Muscle of leg (tissue), 11 donors: ENCODE data around the gene TXNDC17. TPM values are rescaled to one million over a fixed set of nuclear protein-coding genes. Genes with fewer than 3 reads are reported as not detected.
"Not testable (repeated sequence)": the region's sequence is repeated elsewhere in the genome, so short reads cannot be mapped to it uniquely, and the experiment has no call there.

Source experiments
- DNase-seq: peaks from one replicate; pipeline ENCODE4 v3.0.0; 2013
- H3K27ac ChIP-seq: one replicate; pipeline ENCODE4 v1.5.1; 2013; ENCODE audit warnings: mild to moderate bottlenecking, low read length, control low read depth
- H3K27me3 ChIP-seq: one replicate; pipeline ENCODE4 v1.6.1; 2013; ENCODE audit warnings: low read length; ENCODE audit not compliant: control insufficient read depth, insufficient read depth
- H3K36me3 ChIP-seq: one replicate; pipeline ENCODE4 v1.6.1; 2013; ENCODE audit warnings: low read length; ENCODE audit not compliant: control insufficient read depth, insufficient read depth
- H3K4me1 ChIP-seq: one replicate; pipeline ENCODE4 v1.6.1; 2013; ENCODE audit warnings: low read length; ENCODE audit not compliant: control insufficient read depth, insufficient read depth
- H3K4me3 ChIP-seq: one replicate; pipeline ENCODE4 v1.5.1; 2013; ENCODE audit warnings: low read length, control low read depth
- H3K9me3 ChIP-seq: replicated peaks from 2 replicates; pipeline ENCODE4 v1.6.1; 2013; ENCODE audit warnings: low read depth, low read length; ENCODE audit not compliant: control insufficient read depth
- WGBS: methylation state at CpG from one replicate; pipeline ENCODE4 v1.1.5; 2013; ENCODE audit warnings: missing lambda C conversion rate; ENCODE audit not compliant: insufficient coverage; 5-methylcytosine and 5-hydroxymethylcytosine counted together
- polyA plus RNA-seq, 8 donors: library from polyadenylated mRNA; unstranded; fragments of 120-200 nt; gene quantifications; one replicate each; pipeline versions ENCODE4 v1.2.1 to v1.2.3, GENCODE V29; 2013; ENCODE audit warnings: inconsistent platforms in 1 of 8, low replicate concordance in 1 of 8; ENCODE audit not compliant: insufficient read length in 8 of 8, insufficient read depth in 1 of 8
- total RNA-seq: library from RNA; stranded (reverse); fragments of 120-200 nt; gene quantifications from one replicate; pipeline ENCODE4 v1.2.4, GENCODE V29; 2013

TXNDC17 gene
- total and polyA plus RNA-seq, 9 donors = 51.7 to 72.0 (median 65.7) TPM

GRCh38 chr17:6642592-6642991 lies 1.7 kb downstream of the TXNDC17 start:
- WGBS = no CpG with 5 or more reads among the region's 2 CpGs
- peaks cover 19% of the 10 kb centered on the region for H3K4me1 ChIP-seq

GRCh38 chr17:6643451-6644125 lies 2.7 kb downstream of the TXNDC17 start:
- no peak overlapping the region for H3K4me3 ChIP-seq
- H3K9me3 ChIP-seq = no peaks in the 10 kb centered on the region
- peaks cover 19% of the 10 kb centered on the region for H3K4me1 ChIP-seq
- no peak overlapping the region for H3K27ac ChIP-seq
- H3K36me3 ChIP-seq = peaks cover 21% of the 10 kb centered on the region
- DNase-seq = peak; percentile 60
- WGBS = 84% methylated on average over 3 of the region's 5 CpGs
- H3K27me3 ChIP-seq = no peaks in the 10 kb centered on the region

More at GRCh38 chr17:6642592-6642991, 1.7 kb downstream of the TXNDC17 start:
- no peak for DNase-seq
- H3K4me3 ChIP-seq = no peak overlapping the region
- H3K36me3 ChIP-seq = peaks cover 18% of the 10 kb centered on the region
- H3K9me3 ChIP-seq = no peaks in the 10 kb centered on the region
- H3K27ac ChIP-seq = no peak overlapping the region
- H3K27me3 ChIP-seq = no peaks in the 10 kb centered on the region

GRCh38 chr17:6648181-6648580 lies 7.3 kb downstream of the TXNDC17 start:
- Histone ChIP-seq H3K27me3 (peaks cover 12% of the 10 kb centered on the region), H3K4me3 (no peak overlapping the region), H3K4me1 (peaks cover 12% of the 10 kb centered on the region), H3K27ac (no peak overlapping the region), H3K36me3 (peaks cover 26% of the 10 kb centered on the region), H3K9me3 (no peaks in the 10 kb centered on the region)
- DNase-seq = no peak

- Histone ChIP-seq H3K4me3 (peak within 1 kb of the TSS; percentile 96), H3K4me1 (peaks cover 24% of the 10 kb centered on the region), H3K9me3 (no peaks in the 10 kb centered on the region), H3K27me3 (peaks cover 33% of the 10 kb centered on the region), H3K27ac (peak within 1 kb of the TSS; percentile 96), H3K36me3 (peaks cover 14% of the 10 kb centered on the region)
- peak; percentile 95 for DNase-seq
- WGBS = 0% methylated on average over 28 of the region's 35 CpGs
These were observed 10.6 kb downstream of the TXNDC17 start, which contains the start of the genes C17orf100 and MED31 for GRCh38 chr17:6651354-6651918. TSS of gene C17orf100 (plus strand) at chr17:6651762. CDS start at chr17:6651914, 152 bp downstream. TSS of gene MED31 (minus strand) at chr17:6651605. CDS start at chr17:6651528, 77 bp downstream.

- Histone ChIP-seq H3K27ac (peak overlapping the region; percentile 96), H3K27me3 (peaks cover 35% of the 10 kb centered on the region), H3K36me3 (peaks cover 14% of the 10 kb centered on the region), H3K9me3 (no peaks in the 10 kb centered on the region), H3K4me1 (peaks cover 24% of the 10 kb centered on the region), H3K4me3 (peak overlapping the region; percentile 96)
- 4% methylated on average over 39 of the region's 47 CpGs for WGBS
- peak; percentile 72 for DNase-seq
These were observed 11.1 kb downstream of the TXNDC17 start for GRCh38 chr17:6651919-6652452.

- no peak for DNase-seq
- Histone ChIP-seq H3K4me1 (peaks cover 24% of the 10 kb centered on the region), H3K27me3 (peaks cover 52% of the 10 kb centered on the region), H3K36me3 (no peaks in the 10 kb centered on the region), H3K4me3 (no peak overlapping the region), H3K9me3 (no peaks in the 10 kb centered on the region), H3K27ac (no peak overlapping the region)
- WGBS = 6% methylated on average over 32 of the region's 46 CpGs
These were observed 14.2 kb downstream of the TXNDC17 start for GRCh38 chr17:6654841-6655731.

- peaks cover 56% of the 10 kb centered on the region for H3K27me3 ChIP-seq
- peaks cover 24% of the 10 kb centered on the region for H3K4me1 ChIP-seq
- not testable (repeated sequence) for DNase-seq, H3K36me3 ChIP-seq, H3K9me3 ChIP-seq, H3K27ac ChIP-seq, H3K4me3 ChIP-seq
- WGBS = 0% methylated on average over 3 of the region's 41 CpGs
These were observed 15.0 kb downstream of the TXNDC17 start for GRCh38 chr17:6655732-6656361.

- not testable (repeated sequence) for DNase-seq, H3K36me3 ChIP-seq, H3K27ac ChIP-seq, H3K4me3 ChIP-seq, H3K9me3 ChIP-seq
- peaks cover 19% of the 10 kb centered on the region for H3K4me1 ChIP-seq
- H3K27me3 ChIP-seq = peaks cover 53% of the 10 kb centered on the region
- WGBS = 5% methylated on average over 28 of the region's 55 CpGs
These were observed 16.2 kb downstream of the TXNDC17 start for GRCh38 chr17:6656797-6657632.

- WGBS = 71% methylated on average over 11 of the region's 18 CpGs
- no peaks in the 10 kb centered on the region for H3K36me3 ChIP-seq
- H3K4me3 ChIP-seq = no peak overlapping the region
- no peak for DNase-seq
- peaks cover 52% of the 10 kb centered on the region for H3K27me3 ChIP-seq
- H3K9me3 ChIP-seq = no peaks in the 10 kb centered on the region
- peaks cover 13% of the 10 kb centered on the region for H3K4me1 ChIP-seq
- no peak overlapping the region for H3K27ac ChIP-seq
These were observed 16.9 kb downstream of the TXNDC17 start for GRCh38 chr17:6657633-6658287.
